ENCODE measurements around the gene MLLT10.

DNA sequence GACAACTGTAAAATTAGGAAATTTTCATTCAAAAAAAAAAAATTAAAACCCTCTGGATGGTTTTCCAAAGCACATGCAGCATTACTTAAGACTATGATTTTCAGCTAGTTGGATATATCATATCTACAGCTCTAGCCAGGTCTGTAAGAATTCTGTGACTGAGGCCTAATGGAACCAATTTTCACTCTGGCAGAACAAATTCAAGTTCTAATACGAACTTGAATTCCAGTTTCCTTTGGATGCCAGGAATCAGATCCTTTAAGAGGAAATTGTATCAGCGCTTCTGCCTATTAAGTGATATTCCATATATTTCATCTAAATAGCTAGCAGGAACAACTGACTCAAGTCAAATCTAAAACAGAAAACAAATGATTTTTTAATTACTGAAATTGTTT, 43.3 kb upstream of the MLLT10 start:
- TF ChIP-seq ZNF8 (CRISPR knock-in tag; IDR thresholded peaks at IDR 0.05), result no peak
- no peak for TF ChIP-seq OSR1 (CRISPR knock-in tag; IDR thresholded peaks at IDR 0.05)
- TF ChIP-seq, protein P1, sequence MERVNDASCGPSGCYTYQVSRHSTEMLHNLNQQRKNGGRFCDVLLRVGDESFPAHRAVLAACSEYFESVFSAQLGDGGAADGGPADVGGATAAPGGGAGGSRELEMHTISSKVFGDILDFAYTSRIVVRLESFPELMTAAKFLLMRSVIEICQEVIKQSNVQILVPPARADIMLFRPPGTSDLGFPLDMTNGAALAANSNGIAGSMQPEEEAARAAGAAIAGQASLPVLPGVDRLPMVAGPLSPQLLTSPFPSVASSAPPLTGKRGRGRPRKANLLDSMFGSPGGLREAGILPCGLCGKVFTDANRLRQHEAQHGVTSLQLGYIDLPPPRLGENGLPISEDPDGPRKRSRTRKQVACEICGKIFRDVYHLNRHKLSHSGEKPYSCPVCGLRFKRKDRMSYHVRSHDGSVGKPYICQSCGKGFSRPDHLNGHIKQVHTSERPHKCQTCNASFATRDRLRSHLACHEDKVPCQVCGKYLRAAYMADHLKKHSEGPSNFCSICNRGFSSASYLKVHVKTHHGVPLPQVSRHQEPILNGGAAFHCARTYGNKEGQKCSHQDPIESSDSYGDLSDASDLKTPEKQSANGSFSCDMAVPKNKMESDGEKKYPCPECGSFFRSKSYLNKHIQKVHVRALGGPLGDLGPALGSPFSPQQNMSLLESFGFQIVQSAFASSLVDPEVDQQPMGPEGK (CRISPR knock-in tag; IDR thresholded peaks at IDR 0.05; ENCODE audit: borderline replicate concordance), result no peak
- TF ChIP-seq ZFP3 (CRISPR knock-in tag; IDR thresholded peaks at IDR 0.05), result no peak
- no peak for TF ChIP-seq ARNTL (CRISPR knock-in tag; IDR thresholded peaks at IDR 0.05; ENCODE audit: borderline replicate concordance, low read depth)
- TF ChIP-seq, protein P2, sequence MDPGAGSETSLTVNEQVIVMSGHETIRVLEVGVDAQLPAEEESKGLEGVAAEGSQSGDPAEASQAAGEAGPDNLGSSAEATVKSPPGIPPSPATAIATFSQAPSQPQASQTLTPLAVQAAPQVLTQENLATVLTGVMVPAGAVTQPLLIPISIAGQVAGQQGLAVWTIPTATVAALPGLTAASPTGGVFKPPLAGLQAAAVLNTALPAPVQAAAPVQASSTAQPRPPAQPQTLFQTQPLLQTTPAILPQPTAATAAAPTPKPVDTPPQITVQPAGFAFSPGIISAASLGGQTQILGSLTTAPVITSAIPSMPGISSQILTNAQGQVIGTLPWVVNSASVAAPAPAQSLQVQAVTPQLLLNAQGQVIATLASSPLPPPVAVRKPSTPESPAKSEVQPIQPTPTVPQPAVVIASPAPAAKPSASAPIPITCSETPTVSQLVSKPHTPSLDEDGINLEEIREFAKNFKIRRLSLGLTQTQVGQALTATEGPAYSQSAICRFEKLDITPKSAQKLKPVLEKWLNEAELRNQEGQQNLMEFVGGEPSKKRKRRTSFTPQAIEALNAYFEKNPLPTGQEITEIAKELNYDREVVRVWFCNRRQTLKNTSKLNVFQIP (CRISPR knock-in tag; IDR thresholded peaks at IDR 0.05; ENCODE audit: borderline replicate concordance, low read depth), result no peak
- no peak for TF ChIP-seq ZNF70 (CRISPR knock-in tag; IDR thresholded peaks at IDR 0.05)
- no peak for TF ChIP-seq CSDC2 (CRISPR knock-in tag; IDR thresholded peaks at IDR 0.05)
- TF ChIP-seq, protein P3, sequence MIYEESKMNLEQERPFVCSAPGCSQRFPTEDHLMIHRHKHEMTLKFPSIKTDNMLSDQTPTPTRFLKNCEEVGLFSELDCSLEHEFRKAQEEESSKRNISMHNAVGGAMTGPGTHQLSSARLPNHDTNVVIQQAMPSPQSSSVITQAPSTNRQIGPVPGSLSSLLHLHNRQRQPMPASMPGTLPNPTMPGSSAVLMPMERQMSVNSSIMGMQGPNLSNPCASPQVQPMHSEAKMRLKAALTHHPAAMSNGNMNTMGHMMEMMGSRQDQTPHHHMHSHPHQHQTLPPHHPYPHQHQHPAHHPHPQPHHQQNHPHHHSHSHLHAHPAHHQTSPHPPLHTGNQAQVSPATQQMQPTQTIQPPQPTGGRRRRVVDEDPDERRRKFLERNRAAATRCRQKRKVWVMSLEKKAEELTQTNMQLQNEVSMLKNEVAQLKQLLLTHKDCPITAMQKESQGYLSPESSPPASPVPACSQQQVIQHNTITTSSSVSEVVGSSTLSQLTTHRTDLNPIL (CRISPR knock-in tag; IDR thresholded peaks at IDR 0.05; ENCODE audit: low read depth), result no peak
- TF ChIP-seq ZC3H10 (CRISPR knock-in tag; IDR thresholded peaks at IDR 0.05), result no peak
- TF ChIP-seq TCF4 (CRISPR knock-in tag; IDR thresholded peaks at IDR 0.05; ENCODE audit: borderline replicate concordance), result no peak
- no peak for TF ChIP-seq RARB (CRISPR knock-in tag; IDR thresholded peaks at IDR 0.05)
